ENCODE measurements around the gene NKPD1.
"Not testable (repeated sequence)": the region's sequence is repeated elsewhere in the genome, so short reads cannot be mapped to it uniquely, and the experiment has no call there.

The NKPD1 gene

GRCh38 chr19:45130236-45130635 is 30.5 kb downstream of the NKPD1 start:
- Mint-ChIP-seq H3K4me1 (peaks cover 17% of the 10 kb centered on the region), H3K36me3 (no peaks in the 10 kb centered on the region), H3K4me3 (no peak overlapping the region), H3K9me3 (no peaks in the 10 kb centered on the region), H3K27me3 (no peaks in the 10 kb centered on the region), H3K27ac (no peak overlapping the region)
- no peak for ATAC-seq (ENCODE audit: low read depth)
- DNase-seq (ENCODE audit: low spot score in 2 of 2) = no peak

DNA sequence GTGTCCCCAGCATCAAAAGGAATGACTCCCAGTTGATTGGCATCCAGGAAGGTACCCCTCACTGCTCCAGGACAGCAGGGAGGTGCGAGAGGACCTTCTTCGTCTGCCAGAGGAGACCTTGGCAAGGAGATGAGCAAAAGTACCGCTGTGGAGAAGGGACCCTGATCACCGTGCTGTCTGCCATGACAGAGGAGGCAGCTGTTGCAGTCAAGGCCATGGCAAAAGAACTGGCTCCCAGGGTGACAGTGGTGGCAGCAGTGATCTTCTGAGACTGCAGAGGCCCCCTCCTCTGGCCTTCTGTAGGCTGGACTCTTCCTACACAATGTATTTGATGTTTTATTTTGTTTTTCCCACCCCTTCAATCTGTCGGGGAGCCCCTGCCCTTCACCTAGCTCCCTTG is 32.0 kb downstream of the NKPD1 start:
- Mint-ChIP-seq H3K9me3 (no peaks in the 10 kb centered on the region), H3K4me1 (peaks cover 14% of the 10 kb centered on the region), H3K27me3 (no peaks in the 10 kb centered on the region), H3K27ac (no peak overlapping the region), H3K36me3 (no peaks in the 10 kb centered on the region), H3K4me3 (no peak overlapping the region)
- DNase-seq (ENCODE audit: low spot score in 2 of 2) (no peak), ATAC-seq (ENCODE audit: low read depth) (no peak)

GRCh38 chr19:45128146-45128545 is 32.6 kb downstream of the NKPD1 start:
- H3K27ac Mint-ChIP-seq = no peak overlapping the region
- H3K27me3 Mint-ChIP-seq = no peaks in the 10 kb centered on the region
- no peaks in the 10 kb centered on the region for H3K9me3 Mint-ChIP-seq

DNA sequence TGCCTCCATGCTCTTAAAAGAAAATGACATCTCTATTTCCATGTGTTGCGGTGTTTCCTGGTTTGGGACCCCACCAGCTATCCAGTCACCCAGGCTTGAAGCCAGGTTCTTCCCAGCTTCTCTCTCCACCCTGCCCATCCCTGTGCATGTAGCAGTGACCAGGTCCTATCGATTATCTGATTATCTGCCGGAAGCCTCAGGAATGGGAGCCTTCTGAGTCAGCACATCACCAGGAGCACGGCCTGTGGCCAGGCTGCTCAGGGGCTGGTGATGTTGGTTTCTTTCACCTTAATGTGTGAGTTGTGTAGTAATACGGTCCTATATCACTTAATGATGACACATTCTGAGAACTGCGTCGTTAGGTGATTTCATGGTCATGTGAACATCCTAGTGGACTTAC is 34.1 kb downstream of the NKPD1 start:
- no peaks in the 10 kb centered on the region for H3K27me3 Mint-ChIP-seq
- peaks cover 19% of the 10 kb centered on the region for H3K4me1 Mint-ChIP-seq
- no peaks in the 10 kb centered on the region for H3K9me3 Mint-ChIP-seq
- no peak for DNase-seq (ENCODE audit: low spot score in 2 of 2)
- no peak for ATAC-seq (ENCODE audit: low read depth)
- no peaks in the 10 kb centered on the region for H3K36me3 Mint-ChIP-seq
- no peak overlapping the region for H3K27ac Mint-ChIP-seq
- no peak overlapping the region for H3K4me3 Mint-ChIP-seq

More at GRCh38 chr19:45128146-45128545, 32.6 kb downstream of the NKPD1 start:
- DNase-seq (ENCODE audit: low spot score in 2 of 2) (no peak), ATAC-seq (ENCODE audit: low read depth) (no peak)
- Mint-ChIP-seq H3K36me3 (no peaks in the 10 kb centered on the region), H3K4me1 (peaks cover 15% of the 10 kb centered on the region), H3K4me3 (no peak overlapping the region)

DNA sequence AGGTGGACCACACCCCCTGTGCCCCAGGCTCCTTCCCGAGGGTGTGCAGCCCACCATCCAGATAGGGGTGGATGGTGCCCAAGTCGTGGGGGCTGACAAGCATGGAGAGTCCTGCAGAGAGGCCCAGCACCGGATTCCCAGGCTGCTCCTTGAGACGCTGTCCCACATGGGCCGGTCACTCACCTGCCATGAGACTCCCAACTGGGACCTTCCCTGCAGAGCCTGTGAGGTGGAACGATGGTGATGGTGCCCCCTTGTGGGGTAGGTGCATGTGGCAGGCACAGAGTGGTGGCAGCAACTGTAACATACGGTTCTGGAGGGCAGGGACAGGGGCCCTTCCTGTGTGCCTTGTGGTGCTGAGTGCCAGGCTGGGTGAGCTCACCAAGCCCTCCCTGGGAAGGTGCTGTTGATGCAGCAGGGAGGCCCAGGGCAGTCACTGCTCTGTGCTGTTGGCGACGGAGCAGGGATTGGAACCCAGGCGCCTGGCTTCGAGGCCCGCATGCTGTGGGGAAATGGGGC is 34.7 kb downstream of the NKPD1 start:
- peaks cover 23% of the 10 kb centered on the region for H3K4me1 Mint-ChIP-seq
- H3K9me3 Mint-ChIP-seq = no peaks in the 10 kb centered on the region
- no peaks in the 10 kb centered on the region for H3K27me3 Mint-ChIP-seq
- no peaks in the 10 kb centered on the region for H3K36me3 Mint-ChIP-seq
- H3K4me3 Mint-ChIP-seq = no peak overlapping the region
- ATAC-seq (ENCODE audit: low read depth) = peak; percentile 96
- peak; percentile 64 to 68 for DNase-seq (ENCODE audit: low spot score in 2 of 2)
- no peak overlapping the region for H3K27ac Mint-ChIP-seq

GRCh38 chr19:45125360-45125759 is 35.4 kb downstream of the NKPD1 start:
- Mint-ChIP-seq H3K27me3 (no peaks in the 10 kb centered on the region), H3K9me3 (no peaks in the 10 kb centered on the region), H3K36me3 (no peaks in the 10 kb centered on the region), H3K4me1 (peaks cover 23% of the 10 kb centered on the region), H3K27ac (no peak overlapping the region), H3K4me3 (no peak overlapping the region)
- DNase-seq (ENCODE audit: low spot score in 2 of 2) (no peak), ATAC-seq (ENCODE audit: low read depth) (no peak)

DNA sequence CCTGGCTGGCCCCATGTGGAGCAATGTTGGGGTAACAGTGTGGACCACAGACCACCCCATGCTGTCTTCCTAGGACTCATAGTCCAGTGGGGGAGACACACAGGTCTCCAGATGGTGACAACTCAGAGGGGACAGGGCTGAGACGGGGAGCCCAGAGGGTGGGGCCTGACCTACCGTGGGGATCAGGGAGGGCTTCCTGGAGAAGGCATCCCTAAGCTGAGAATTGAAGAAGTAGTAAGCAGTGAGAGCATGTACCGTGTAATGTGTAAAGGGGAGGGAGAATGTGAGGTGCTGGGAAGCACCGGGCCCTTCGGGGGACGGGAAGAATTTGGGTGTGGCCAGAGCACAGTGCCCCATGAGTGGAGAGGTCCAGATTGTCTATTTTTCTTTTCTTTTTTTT is 36.8 kb downstream of the NKPD1 start:
- H3K27ac Mint-ChIP-seq = no peak overlapping the region
- DNase-seq (ENCODE audit: low spot score in 2 of 2) (no peak), ATAC-seq (ENCODE audit: low read depth) (no peak)
- H3K27me3 Mint-ChIP-seq = no peaks in the 10 kb centered on the region
- H3K9me3 Mint-ChIP-seq = no peaks in the 10 kb centered on the region
- H3K36me3 Mint-ChIP-seq = no peaks in the 10 kb centered on the region
- no peak overlapping the region for H3K4me3 Mint-ChIP-seq
- peaks cover 25% of the 10 kb centered on the region for H3K4me1 Mint-ChIP-seq

DNA sequence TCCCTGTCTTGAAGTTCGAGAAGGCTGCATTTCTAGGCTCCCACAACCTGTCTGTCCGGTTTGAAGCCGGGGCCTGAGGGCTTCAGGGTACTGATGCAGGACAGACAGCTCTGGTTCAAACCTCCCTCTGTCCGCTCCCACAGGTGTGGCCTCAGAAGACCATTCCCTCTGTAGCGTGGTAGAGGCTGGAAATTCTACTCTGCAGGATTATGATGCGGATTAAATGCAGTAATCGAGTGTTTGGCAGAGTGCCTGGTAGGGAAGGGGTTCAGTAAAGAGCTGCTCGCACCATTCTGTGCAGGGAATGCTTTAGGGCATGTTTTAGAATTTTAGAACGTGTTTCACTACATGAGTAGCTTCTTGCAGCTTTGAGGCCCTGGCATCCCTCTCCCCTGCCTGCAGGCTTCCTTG is 37.3 kb downstream of the NKPD1 start:
- Mint-ChIP-seq H3K4me1 (peaks cover 30% of the 10 kb centered on the region), H3K4me3 (no peak overlapping the region), H3K36me3 (no peaks in the 10 kb centered on the region), H3K9me3 (no peaks in the 10 kb centered on the region), H3K27ac (no peak overlapping the region), H3K27me3 (no peaks in the 10 kb centered on the region)
- DNase-seq (ENCODE audit: low spot score in 2 of 2) = no peak
- ATAC-seq (ENCODE audit: low read depth) = no peak

DNA sequence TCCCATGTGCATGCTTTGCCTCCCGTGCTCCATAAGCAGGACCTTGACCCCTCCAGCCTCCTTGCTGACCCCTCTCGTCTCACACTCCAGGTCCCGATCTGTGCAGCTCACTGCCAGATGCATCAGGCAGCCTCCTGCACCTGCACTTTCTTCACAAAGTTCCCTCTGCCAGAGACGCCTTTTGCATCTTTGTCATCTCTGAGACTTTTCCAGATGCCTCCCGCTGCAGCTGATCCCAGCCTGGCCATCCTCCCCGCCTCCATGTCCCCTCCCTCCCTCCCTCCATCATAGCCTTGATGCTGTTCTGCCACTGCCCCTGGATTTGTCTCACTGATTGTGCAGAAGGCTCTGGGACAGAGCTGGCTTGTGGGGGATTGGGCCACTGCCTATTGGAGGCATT is 38.0 kb downstream of the NKPD1 start:
- no peak overlapping the region for H3K4me3 Mint-ChIP-seq
- no peak for DNase-seq (ENCODE audit: low spot score in 2 of 2)

DNA sequence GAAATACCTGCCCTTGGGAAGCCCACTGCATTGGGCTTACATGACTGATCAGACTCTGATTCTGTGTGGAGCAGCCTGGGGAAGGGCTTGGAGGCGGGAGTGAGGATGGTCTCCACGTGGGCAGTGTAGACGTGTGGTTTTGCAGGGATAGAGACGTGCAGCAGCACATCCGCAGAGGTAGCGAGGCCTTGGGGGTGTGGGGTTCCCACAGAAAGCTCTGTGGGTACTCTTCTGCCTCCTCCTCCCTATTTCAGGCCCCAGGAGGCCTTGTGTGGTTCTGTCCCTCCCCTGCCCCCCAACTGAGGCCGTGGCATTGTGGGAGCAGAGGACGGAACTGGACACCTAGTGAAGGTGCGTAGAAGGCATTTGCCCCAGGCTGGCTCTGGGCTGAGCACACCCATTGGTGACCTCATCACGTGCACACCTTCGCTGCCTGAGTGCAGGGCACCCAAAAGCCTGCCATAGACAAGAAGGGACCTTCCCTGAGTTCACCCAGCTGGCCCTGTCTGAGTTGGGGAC is 38.9 kb downstream of the NKPD1 start:
- no peak overlapping the region for H3K27ac Mint-ChIP-seq
- peaks cover 38% of the 10 kb centered on the region for H3K4me1 Mint-ChIP-seq
- H3K4me3 Mint-ChIP-seq = no peak overlapping the region
- no peak for DNase-seq (ENCODE audit: low spot score in 2 of 2)
- no peaks in the 10 kb centered on the region for H3K27me3 Mint-ChIP-seq
- no peak for ATAC-seq (ENCODE audit: low read depth)
- no peaks in the 10 kb centered on the region for H3K36me3 Mint-ChIP-seq
- H3K9me3 Mint-ChIP-seq = no peaks in the 10 kb centered on the region

More for the DNA sequence above, 38.0 kb downstream of the NKPD1 start:
- Mint-ChIP-seq H3K9me3 (no peaks in the 10 kb centered on the region), H3K27ac (no peak overlapping the region), H3K4me1 (peaks cover 32% of the 10 kb centered on the region), H3K36me3 (no peaks in the 10 kb centered on the region), H3K27me3 (no peaks in the 10 kb centered on the region)
- ATAC-seq (ENCODE audit: low read depth) = no peak

GRCh38 chr19:45119582-45119981 is 41.2 kb downstream of the NKPD1 start:
- H3K4me3 Mint-ChIP-seq = no peak overlapping the region
- no peaks in the 10 kb centered on the region for H3K9me3 Mint-ChIP-seq
- no peak for ATAC-seq (ENCODE audit: low read depth)
- H3K27ac Mint-ChIP-seq = no peak overlapping the region
- DNase-seq (ENCODE audit: low spot score in 2 of 2) = no peak
- no peaks in the 10 kb centered on the region for H3K27me3 Mint-ChIP-seq
- H3K4me1 Mint-ChIP-seq = peaks cover 37% of the 10 kb centered on the region
- no peaks in the 10 kb centered on the region for H3K36me3 Mint-ChIP-seq

DNA sequence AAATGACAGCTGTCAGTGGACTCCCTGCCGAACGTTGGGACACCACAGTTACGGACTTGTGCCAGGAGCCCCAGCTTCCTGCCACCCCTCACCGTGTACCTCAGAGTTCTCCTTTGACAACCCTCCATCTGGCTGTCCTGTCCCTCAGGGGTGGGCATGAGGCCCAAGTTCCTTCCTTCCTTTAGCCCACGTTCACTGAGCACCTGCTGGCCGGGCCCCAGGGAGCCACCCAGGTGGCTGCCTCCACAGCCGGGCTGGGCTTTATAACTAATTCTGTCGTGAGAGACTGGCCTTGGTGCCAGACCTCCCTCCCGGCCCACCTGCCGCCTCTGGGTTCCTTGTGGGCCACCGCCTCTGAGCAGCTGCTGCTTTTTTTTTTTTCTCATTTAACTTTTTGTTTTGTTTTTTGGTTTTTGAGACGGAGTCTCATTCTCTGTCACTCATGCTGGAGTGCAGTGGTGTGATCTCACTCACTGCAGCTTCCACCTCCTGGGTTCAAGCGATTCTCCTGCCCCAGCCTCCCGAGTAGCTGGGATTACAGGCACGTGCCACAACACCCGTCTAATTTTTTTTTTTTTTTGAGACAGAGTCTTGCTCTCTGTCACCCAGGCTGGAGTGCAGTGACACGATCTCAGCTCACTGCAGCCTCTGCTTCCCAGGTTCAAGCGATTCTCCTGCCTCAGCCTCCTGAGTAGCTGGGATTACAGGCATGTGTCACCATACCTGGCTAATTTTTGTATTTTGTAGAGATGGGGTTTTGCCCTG is 42.0 kb downstream of the NKPD1 start:
- ATAC-seq (ENCODE audit: low read depth) = peak; percentile 72
- not testable (repeated sequence) for H3K36me3 Mint-ChIP-seq, H3K27me3 Mint-ChIP-seq, H3K9me3 Mint-ChIP-seq
- DNase-seq (ENCODE audit: low spot score in 2 of 2) = peak in 1 of 2 donors; percentile 18
- peaks cover 39% of the 10 kb centered on the region for H3K4me1 Mint-ChIP-seq
- peak overlapping the region; percentile 78 for H3K27ac Mint-ChIP-seq
- peak overlapping the region; percentile 18 for H3K4me3 Mint-ChIP-seq

- no peaks in the 10 kb centered on the region for H3K36me3 Mint-ChIP-seq
- peak overlapping the region; percentile 78 for H3K27ac Mint-ChIP-seq
- DNase-seq (ENCODE audit: low spot score in 2 of 2) = no peak
- H3K4me3 Mint-ChIP-seq = peak overlapping the region; percentile 43
- no peak for ATAC-seq (ENCODE audit: low read depth)
- peaks cover 38% of the 10 kb centered on the region for H3K4me1 Mint-ChIP-seq
- H3K9me3 Mint-ChIP-seq = no peaks in the 10 kb centered on the region
- no peaks in the 10 kb centered on the region for H3K27me3 Mint-ChIP-seq
Measured at GRCh38 chr19:45118106-45118505, 42.7 kb downstream of the NKPD1 start.

DNA sequence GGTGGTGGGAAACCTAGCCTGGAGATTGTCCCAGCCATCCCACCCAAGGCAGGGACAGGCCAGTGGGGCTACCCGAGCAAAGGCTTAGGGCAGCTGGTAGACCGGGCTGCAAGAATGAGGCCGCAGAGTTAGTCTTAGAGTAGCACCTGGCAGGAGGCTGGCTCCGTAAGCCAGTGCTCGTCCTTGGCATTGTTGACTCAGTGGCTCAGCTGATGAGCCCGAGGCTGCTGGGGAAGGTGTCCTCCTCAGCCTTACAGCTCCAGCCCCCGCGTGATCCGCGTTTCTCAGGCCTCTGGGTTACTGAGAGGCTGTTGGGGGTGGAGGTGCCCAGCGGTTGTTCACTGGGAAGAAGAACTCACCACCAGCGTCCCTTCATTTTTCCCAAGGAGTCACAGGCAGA is 43.1 kb downstream of the NKPD1 start:
- peaks cover 38% of the 10 kb centered on the region for H3K4me1 Mint-ChIP-seq
- no peaks in the 10 kb centered on the region for H3K36me3 Mint-ChIP-seq
- no peak overlapping the region for H3K4me3 Mint-ChIP-seq
- no peak overlapping the region for H3K27ac Mint-ChIP-seq
- H3K9me3 Mint-ChIP-seq = no peaks in the 10 kb centered on the region
- no peak for DNase-seq (ENCODE audit: low spot score in 2 of 2)
- ATAC-seq (ENCODE audit: low read depth) = no peak
- H3K27me3 Mint-ChIP-seq = no peaks in the 10 kb centered on the region

DNA sequence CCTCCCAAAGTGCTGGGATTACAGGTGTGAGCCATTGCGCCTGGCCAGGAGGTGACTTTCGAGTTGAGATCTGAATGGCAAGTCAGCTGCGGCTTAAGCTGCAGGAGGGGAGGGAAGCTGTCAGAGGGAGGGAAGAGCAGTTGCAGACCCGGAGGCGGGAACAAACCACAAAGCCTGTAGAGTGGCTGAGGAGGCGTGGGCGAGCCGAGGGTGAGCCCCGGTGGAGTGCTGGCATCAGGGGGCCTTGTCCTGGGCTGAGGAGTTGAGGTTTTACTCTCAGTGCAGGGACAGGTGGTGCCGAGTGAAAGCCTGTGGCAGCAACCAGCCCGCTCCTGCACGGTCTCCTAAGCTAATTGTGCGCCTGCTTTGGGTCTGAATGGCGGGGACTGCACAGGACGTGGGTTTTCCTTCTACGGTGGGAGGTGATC is 43.6 kb downstream of the NKPD1 start:
- no peak for DNase-seq (ENCODE audit: low spot score in 2 of 2)

More for the DNA sequence above, 43.6 kb downstream of the NKPD1 start:
- Mint-ChIP-seq H3K27ac (peak overlapping the region; percentile 53), H3K27me3 (no peaks in the 10 kb centered on the region), H3K36me3 (no peaks in the 10 kb centered on the region), H3K4me1 (peaks cover 39% of the 10 kb centered on the region), H3K4me3 (peak overlapping the region; percentile 71), H3K9me3 (no peaks in the 10 kb centered on the region)
- peak; percentile 49 for ATAC-seq (ENCODE audit: low read depth)
